Bone marrow (tissue), 2 donors: ENCODE data around the gene RBBP4.
A peak's percentile ranks its signal among the peaks of the same experiment; 100 is the strongest.
"Not testable (repeated sequence)": the region's sequence is repeated elsewhere in the genome, so short reads cannot be mapped to it uniquely, and the experiment has no call there.

Experiments used
- DNase-seq, 2 donors: peaks; one replicate each; lab custom pipeline; 2025; lab: John Stamatoyannopoulos, UW

RBBP4 gene

GRCh38 chr1:32639489-32640075 lies 11.4 kb upstream of the RBBP4 start:
- DNase-seq, result no peak

GRCh38 chr1:32642292-32642827 lies 8.6 kb upstream of the RBBP4 start:
- not testable (repeated sequence) for DNase-seq

- no peak for DNase-seq
These were observed 6.6 kb upstream of the RBBP4 start for GRCh38 chr1:32644426-32644825.

- no peak for DNase-seq
These were observed 3.5 kb upstream of the RBBP4 start for GRCh38 chr1:32647308-32648134.

GRCh38 chr1:32650248-32650751 lies 708 bp upstream of the RBBP4 start, which contains the start of gene ZBTB8OS:
TSS of gene ZBTB8OS (minus strand) at chr1:32650550. CDS start at chr1:32650529, 21 bp downstream.
- DNase-seq, result peak; percentile 76 to 98

- no peak for DNase-seq
These were observed 559 bp downstream of the RBBP4 start for GRCh38 chr1:32651461-32652073.

GRCh38 chr1:32652244-32652962 lies 1.4 kb downstream of the RBBP4 start:
- DNase-seq, result no peak

GRCh38 chr1:32659581-32659980 lies 8.6 kb downstream of the RBBP4 start:
- DNase-seq, result no peak

- no peak for DNase-seq
These were observed 14.9 kb downstream of the RBBP4 start for GRCh38 chr1:32665915-32666314.

GRCh38 chr1:32666901-32667566 lies 16.0 kb downstream of the RBBP4 start:
- DNase-seq, result no peak

- not testable (repeated sequence) for DNase-seq
These were observed 17.7 kb downstream of the RBBP4 start for GRCh38 chr1:32668716-32669115.

- DNase-seq, result no peak
These were observed 25.9 kb downstream of the RBBP4 start for GRCh38 chr1:32676945-32677344.

GRCh38 chr1:32679993-32680392 lies 29.0 kb downstream of the RBBP4 start:
- DNase-seq, result peak in 1 of 2 donors; percentile 20

- no peak for DNase-seq
These were observed 29.6 kb downstream of the RBBP4 start for GRCh38 chr1:32680642-32681041.

GRCh38 chr1:32681509-32681908 lies 30.5 kb downstream of the RBBP4 start:
- no peak for DNase-seq

GRCh38 chr1:32681999-32682398 lies 31.0 kb downstream of the RBBP4 start:
- DNase-seq, result no peak

GRCh38 chr1:32683397-32683796 lies 32.4 kb downstream of the RBBP4 start:
- no peak for DNase-seq

- DNase-seq, result no peak
These were observed 33.3 kb downstream of the RBBP4 start for GRCh38 chr1:32684167-32684811.

GRCh38 chr1:32685498-32685897 lies 34.5 kb downstream of the RBBP4 start:
- no peak for DNase-seq

GRCh38 chr1:32686387-32686786 lies 35.4 kb downstream of the RBBP4 start:
- DNase-seq, result no peak
